ENCODE results near the gene PTK6.

Gene PTK6

DNA sequence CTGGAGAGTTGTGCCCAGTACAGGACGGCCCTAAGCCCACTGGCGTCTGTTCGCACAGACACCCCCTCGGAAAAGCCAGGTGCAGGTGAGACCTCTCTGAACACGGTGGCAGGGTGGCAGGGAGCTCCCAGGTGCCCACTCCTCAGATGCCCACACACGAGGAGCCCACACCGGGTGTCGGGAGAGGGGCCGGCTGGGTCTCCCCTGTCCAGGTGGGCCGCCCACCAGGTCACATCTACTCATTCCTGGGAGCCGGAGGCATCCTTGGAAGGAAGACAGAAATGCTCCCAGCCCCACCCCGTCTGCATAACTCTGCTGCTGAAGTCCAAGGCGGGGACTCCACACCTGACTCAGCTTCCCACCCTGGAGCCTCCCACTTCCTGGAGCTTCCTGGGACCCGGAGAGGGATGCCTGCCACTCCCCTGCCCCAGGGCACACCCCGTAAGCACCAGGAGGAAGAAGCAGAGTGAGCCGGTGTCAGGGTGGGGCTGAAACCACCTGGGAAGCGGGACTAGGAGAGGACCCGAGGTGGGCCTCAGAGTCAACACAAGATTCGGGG is 7.9 kb upstream of the PTK6 start:
- DNase-seq (ENCODE audit: low spot score) (peak; percentile 91), FAIRE-seq (no peak)

GRCh38 chr20:63544241-63544957 is 7.2 kb upstream of the PTK6 start:
- no peak for DNase-seq (ENCODE audit: low spot score)
- peak; percentile 71 for FAIRE-seq

DNA sequence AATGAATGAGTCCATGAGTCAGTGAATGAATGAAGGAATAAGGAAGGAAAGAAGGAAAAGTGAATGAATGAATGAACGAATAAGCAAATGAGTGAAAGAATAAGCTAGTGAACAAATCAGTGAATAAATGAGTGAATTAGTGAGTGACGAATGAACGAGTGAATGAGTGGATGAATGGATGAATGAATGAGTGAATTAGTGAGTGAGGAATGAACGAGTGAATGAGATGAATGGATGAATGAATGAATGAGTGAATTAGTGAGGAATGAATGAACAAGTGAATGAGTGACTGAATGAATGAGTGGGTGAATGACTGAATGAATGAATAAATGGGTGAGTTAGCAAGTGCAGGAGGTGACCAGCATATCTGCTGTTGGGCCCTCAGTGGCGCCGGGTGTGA is 6.6 kb upstream of the PTK6 start:
- FAIRE-seq = peak; percentile 84
- DNase-seq (ENCODE audit: low spot score) = no peak

GRCh38 chr20:63543131-63543530 is 6.0 kb upstream of the PTK6 start:
- DNase-seq (ENCODE audit: low spot score) (no peak), FAIRE-seq (no peak)

DNA sequence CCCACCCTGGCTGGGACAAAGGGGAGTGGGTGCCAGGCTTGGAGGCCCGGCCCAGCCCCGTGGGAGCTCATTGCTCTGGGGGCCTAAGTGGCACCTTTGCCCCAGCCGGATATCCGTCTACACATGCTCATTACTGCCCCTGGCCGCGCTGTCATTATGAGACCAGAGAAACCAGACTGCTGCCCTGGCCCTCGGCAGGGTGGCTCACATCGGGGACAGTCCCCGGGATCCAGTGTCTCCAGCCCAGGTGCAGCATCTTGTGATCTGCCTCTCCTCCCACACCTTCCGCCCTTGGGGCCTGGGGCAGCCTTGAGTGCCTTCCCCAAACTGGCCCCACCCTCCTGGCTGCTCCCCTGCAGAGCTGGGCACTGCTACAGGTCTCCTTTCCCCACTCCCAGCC is 5.5 kb upstream of the PTK6 start:
- DNase-seq (ENCODE audit: low spot score) = no peak
- FAIRE-seq = no peak

GRCh38 chr20:63542031-63542559 is 4.9 kb upstream of the PTK6 start:
- no peak for FAIRE-seq

GRCh38 chr20:63541371-63541770 is 4.2 kb upstream of the PTK6 start:
- no peak for FAIRE-seq
- DNase-seq (ENCODE audit: low spot score) = no peak

More at GRCh38 chr20:63542031-63542559, 4.9 kb upstream of the PTK6 start:
- DNase-seq (ENCODE audit: low spot score) = no peak

DNA sequence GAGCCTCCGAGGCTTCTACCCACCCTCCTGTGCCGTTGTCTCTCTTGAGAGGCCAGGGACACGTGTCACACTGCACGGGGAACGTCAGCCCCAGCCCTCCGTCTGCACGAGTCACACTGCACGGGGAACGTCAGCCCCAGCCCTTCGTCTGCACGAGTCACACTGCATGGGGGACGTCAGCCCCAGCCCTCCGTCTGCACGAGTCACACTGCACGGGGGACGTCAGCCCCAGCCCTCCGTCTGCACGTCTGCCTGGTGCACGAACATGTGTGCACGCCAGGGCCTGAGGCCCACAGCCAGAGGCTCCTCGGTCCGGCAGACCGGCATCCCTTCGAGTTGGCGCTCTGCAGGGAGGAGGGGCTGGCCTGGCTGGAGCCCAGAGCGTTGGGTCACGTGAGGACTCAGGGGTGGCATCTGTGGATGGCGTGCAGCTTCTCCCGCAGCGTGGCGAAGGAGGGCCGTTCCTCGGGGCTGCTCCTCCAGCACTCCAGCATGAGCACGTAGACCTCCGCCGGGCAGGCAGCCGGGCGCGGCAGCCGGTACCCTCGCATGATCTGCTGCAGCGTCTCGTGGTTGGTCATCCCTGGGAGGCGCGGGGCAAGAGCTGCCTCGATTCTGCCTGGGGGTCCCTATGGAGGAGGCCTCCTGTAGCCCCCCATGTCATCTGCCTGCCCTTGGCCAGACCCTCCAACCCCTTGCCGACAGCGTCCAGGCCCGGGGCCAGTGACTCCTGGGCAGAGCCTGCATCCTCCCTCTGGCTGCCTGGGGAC is 3.4 kb upstream of the PTK6 start:
- FAIRE-seq (no peak), DNase-seq (ENCODE audit: low spot score) (no peak)

DNA sequence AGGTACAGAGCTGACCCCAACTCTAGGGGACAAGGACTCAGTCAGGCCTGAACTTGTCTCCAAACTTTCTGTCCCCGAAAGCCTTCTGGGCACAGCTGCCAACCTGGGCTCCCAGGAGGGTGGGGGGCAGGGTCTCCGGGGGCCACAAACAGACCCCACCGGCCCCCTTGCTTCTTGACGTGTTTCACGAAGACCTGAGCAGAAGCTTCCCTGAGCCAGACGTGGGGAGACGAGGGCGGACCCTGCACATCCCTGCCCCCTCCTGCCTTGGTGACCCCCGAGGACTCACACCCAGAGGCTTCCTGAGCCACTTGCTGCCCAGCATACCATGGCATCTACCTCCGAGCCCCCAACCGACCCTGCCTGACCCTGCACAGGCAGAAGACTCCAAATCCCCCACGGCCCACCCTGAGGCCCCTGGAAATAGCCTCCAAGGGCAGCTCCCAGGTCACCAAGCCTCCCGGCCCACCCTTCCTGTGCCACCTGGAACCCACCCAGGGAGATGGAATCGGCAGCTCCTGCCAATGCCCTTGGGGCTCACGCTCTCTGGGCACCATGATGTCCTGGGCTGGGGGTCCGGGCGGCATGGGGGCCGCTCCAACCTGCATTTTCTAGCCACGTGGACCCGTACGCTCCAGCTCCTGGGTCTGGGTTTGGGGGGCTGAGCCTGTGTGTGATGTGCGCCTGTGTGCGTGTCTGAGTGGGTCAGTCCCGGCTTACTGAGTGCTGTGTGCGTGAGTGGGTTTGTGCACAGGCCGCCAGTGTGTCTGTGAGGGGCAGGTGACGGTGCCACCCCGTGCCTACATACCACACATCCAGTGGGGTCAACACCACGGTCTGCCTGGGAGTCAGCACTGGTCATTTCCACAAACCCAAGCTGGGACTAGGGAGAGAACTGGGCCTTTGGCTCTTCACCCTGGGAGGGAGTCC is 2.5 kb upstream of the PTK6 start:
- DNase-seq (ENCODE audit: low spot score) (no peak), FAIRE-seq (peak; percentile 92)

GRCh38 chr20:63539092-63539430 is 1.9 kb upstream of the PTK6 start:
- no peak for DNase-seq (ENCODE audit: low spot score)
- no peak for FAIRE-seq

GRCh38 chr20:63538204-63539091 is 1.3 kb upstream of the PTK6 start:
- no peak for FAIRE-seq
- peak; percentile 89 for DNase-seq (ENCODE audit: low spot score)

DNA sequence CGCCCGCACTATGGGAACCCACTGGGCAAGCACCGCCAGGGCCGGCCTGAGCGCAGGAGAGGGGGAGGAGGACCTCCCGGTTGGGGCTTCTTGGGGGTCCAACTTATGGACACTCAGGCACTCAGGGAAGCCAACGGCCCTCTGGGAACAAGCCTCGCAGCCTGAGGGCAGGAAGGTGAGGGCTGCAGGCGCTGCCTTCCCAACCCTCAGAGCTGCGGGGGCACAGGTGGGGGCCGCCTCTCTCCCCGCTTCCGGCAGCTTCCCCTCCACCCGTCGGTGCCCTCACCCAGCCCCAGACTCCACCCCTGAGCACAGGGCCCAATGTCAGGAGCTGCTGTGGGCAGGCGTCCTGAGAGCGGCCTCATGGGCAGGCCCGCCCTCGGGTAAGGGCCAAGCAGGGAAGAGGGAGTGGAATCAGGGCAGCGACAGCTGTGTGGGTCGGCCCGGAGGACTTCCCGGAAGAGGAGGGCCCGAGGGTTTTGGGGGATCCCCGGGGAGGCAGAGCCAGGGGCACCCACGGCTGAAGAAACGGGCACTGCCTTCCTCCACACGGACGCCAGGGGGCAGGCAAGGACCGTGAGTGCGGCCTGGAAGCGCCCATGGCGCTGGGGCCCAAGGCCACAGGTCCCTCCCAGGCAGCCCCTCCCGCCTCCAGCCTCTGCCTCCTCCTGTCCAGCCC is 488 bp upstream of the PTK6 start:
- DNase-seq (ENCODE audit: low spot score) (peak; percentile 98), FAIRE-seq (peak; percentile 92)

DNA sequence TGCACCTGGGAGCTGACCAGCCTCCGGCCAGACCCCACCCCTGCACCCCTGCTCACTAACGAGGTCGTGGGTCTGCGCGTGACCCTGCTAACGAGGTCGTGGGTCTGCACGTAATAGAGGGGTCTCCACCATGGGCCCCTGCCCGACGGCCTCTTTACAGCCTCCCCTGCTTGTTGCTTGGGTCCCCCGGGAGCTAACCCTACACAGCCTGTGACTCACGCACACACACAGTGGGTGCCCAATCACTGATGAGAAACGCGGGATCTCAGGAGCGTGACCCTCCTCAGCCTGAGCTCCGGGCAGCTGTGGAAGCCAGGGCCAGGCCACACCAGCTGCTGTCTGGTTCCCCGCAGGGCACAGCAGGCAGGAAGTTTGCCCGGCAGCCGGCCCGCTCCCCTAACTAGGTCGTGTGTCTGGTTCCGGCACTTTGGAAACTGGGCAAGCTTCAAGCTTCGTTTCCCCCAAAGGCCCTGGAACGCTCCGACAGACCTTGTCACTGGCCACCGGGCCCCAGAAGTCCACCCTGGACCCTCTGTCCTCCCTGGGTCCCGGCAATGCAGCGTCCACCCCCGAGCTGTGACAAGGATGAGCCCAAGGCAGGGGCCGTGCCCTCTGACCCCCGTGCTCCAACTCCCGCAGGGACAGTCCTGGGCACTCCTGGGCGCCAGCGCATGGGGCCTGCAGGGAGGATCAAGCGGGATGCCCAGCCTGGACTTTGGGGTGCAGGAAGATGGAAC is 767 bp downstream of the PTK6 start:
- FAIRE-seq = no peak
- DNase-seq (ENCODE audit: low spot score) = no peak

GRCh38 chr20:63534831-63535651 is 2.1 kb downstream of the PTK6 start:
- FAIRE-seq (no peak), DNase-seq (ENCODE audit: low spot score) (no peak)

DNA sequence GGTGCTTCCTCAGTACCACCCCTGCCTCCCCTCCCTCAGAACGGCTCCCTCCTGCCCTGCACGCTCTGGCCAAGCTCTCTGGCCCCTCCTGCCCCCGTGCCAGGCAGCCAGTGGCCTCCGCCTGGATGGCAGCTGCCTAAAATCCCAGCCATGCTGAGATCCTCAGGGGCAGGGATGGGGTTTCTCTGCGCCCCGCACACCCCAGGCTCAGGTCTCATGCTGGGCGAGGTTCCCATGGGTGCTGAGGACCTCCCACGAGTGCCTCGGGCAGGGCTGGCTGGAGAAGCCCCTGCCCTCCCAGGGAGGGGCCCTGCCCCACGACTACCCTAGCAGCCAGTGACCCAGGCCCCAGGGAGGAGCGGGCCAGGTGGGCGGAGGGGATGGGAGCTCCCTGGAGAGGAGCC is 2.7 kb downstream of the PTK6 start:
- FAIRE-seq = no peak

GRCh38 chr20:63533871-63534393 is 3.2 kb downstream of the PTK6 start:
- no peak for DNase-seq (ENCODE audit: low spot score)

More for the DNA sequence above, 2.7 kb downstream of the PTK6 start:
- no peak for DNase-seq (ENCODE audit: low spot score)

GRCh38 chr20:63533388-63533787 is 3.8 kb downstream of the PTK6 start:
- DNase-seq (ENCODE audit: low spot score) (no peak), FAIRE-seq (no peak)

More at GRCh38 chr20:63533871-63534393, 3.2 kb downstream of the PTK6 start:
- no peak for FAIRE-seq

GRCh38 chr20:63532449-63532971 is 4.7 kb downstream of the PTK6 start:
- DNase-seq (ENCODE audit: low spot score) (no peak), FAIRE-seq (no peak)

Measured in urothelium cell line (cell line).